ENCODE results near the gene KRTAP4-3. TPM values are rescaled to one million over a fixed set of nuclear protein-coding genes. Genes with fewer than 3 reads are reported as not detected.
"Not testable (repeated sequence)": the region's sequence is repeated elsewhere in the genome, so short reads cannot be mapped to it uniquely, and the experiment has no call there.

Gene KRTAP4-3
- total RNA-seq, 1 experiment from 2014 or later = not detected

DNA sequence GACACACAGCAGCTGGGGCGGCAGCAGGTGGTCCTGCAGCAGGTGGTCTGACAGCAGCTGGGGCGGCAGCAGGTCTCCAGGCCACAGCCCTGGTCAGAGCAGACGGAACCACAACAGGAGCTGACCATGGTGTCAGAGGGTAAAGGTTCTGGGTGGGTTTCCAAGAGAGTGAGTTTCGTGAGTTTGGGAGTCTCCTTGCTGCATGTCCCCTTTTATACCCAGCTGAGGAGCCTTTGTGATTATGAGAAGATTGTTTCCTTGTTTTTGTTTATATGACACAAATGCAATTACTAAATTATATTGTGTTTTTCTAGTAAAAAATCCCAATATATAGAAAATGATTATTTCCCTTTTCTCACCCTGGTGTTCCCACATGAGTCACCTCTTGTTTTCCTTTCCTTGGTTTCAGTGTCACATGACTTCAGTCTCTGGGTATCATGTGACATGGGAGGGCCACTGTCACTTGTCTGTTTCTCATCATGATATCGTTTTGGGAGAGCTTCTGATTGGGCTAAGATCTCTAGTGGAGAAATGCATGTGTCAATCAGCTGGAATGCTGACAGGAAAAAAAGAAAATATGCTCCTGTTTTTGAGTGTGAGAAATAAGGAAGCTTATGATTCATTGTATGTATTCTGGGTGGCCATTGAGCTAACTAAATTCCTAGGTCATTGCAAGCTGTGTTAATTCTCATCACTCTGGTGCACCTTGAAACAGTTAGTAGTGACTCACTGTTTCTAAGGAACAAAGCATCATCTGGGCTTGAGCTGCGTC is 27.5 kb downstream of the KRTAP4-3 start, which contains the start of gene KRTAP4-6:
Gene KRTAP4-6 (minus strand): TSS at position 185 of the 772 bp plus-strand sequence. CDS start 57 bp downstream, at position 128.
- no peak for DNase-seq
- Mint-ChIP-seq H3K36me3 (ENCODE audit: insufficient read depth in 1 of 3, low read depth in 3 of 3) (peaks cover 14 to 39% (median 23%) of the 10 kb centered on the region in 3 experiments), H3K27me3 (ENCODE audit: low read depth) (peaks cover 2% of the 10 kb centered on the region), H3K4me3 (no peak within 1 kb of the TSS), H3K27ac (no peak within 1 kb of the TSS), H3K9me3 (peaks cover 31 to 42% of the 10 kb centered on the region in 2 experiments), H3K4me1 (no peaks in the 10 kb centered on the region)
- no peaks in the 10 kb centered on the region for H3K4me1 ChIP-seq (ENCODE audit: insufficient read depth, low read length)
- no peak within 1 kb of the TSS for H3K4me2 ChIP-seq (ENCODE audit: insufficient read depth, insufficient read length, low read length)
- no peak within 1 kb of the TSS for H3K9ac ChIP-seq (ENCODE audit: extremely low read depth, insufficient read length, low read length)
- TF ChIP-seq, protein P1, sequence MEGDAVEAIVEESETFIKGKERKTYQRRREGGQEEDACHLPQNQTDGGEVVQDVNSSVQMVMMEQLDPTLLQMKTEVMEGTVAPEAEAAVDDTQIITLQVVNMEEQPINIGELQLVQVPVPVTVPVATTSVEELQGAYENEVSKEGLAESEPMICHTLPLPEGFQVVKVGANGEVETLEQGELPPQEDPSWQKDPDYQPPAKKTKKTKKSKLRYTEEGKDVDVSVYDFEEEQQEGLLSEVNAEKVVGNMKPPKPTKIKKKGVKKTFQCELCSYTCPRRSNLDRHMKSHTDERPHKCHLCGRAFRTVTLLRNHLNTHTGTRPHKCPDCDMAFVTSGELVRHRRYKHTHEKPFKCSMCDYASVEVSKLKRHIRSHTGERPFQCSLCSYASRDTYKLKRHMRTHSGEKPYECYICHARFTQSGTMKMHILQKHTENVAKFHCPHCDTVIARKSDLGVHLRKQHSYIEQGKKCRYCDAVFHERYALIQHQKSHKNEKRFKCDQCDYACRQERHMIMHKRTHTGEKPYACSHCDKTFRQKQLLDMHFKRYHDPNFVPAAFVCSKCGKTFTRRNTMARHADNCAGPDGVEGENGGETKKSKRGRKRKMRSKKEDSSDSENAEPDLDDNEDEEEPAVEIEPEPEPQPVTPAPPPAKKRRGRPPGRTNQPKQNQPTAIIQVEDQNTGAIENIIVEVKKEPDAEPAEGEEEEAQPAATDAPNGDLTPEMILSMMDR (conservative IDR thresholded peaks at IDR 0.05) = no peak
- H3K56ac ChIP-seq (ENCODE audit: insufficient read length, low read depth, low read length) = no peak within 1 kb of the TSS
- no peak within 1 kb of the TSS for H3K14ac ChIP-seq (ENCODE audit: insufficient read depth, low read length)
- no peak within 1 kb of the TSS for H4K5ac ChIP-seq (ENCODE audit: insufficient read length, low read depth, low read length)
- H2BK12ac ChIP-seq (ENCODE audit: insufficient read length, low read depth, low read length) = no peak within 1 kb of the TSS
- WGBS (ENCODE audit: extremely low coverage, insufficient read length, low lambda C conversion rate) = no CpG with 5 or more reads among the region's 6 CpGs
- H2AFZ ChIP-seq (ENCODE audit: low read length) = no peak within 1 kb of the TSS
- no peak within 1 kb of the TSS for H3T11ph ChIP-seq (ENCODE audit: low read length)
- no peaks in the 10 kb centered on the region for H4K20me1 ChIP-seq (ENCODE audit: control insufficient read depth, insufficient read depth, insufficient read length)
- no peaks in the 10 kb centered on the region for H3K23me2 ChIP-seq (ENCODE audit: insufficient read length, low read depth, low read length, poor library complexity, severe bottlenecking)
- H3K4ac ChIP-seq (ENCODE audit: low read depth, low read length) = no peak within 1 kb of the TSS
- H4K91ac ChIP-seq (ENCODE audit: insufficient read length, low read depth, low read length) = no peak within 1 kb of the TSS
- H3K79me2 ChIP-seq (ENCODE audit: insufficient read depth, low read length) = no peaks in the 10 kb centered on the region
- H3K27me3 ChIP-seq (ENCODE audit: insufficient read depth, low read length) = no peaks in the 10 kb centered on the region
- no peak within 1 kb of the TSS for H2BK15ac ChIP-seq (ENCODE audit: low read depth, low read length)
- H3K79me1 ChIP-seq (ENCODE audit: insufficient read depth, low read depth, low read length, poor library complexity, severe bottlenecking) = no peaks in the 10 kb centered on the region
- H2BK20ac ChIP-seq (ENCODE audit: low read depth, low read length, poor library complexity, severe bottlenecking) = no peak within 1 kb of the TSS
- no peak within 1 kb of the TSS for H2AK5ac ChIP-seq (ENCODE audit: insufficient read length, low read length)
- H3K27ac ChIP-seq (ENCODE audit: insufficient read length, low read depth, low read length) = no peak within 1 kb of the TSS
- no peak within 1 kb of the TSS for H3K23ac ChIP-seq (ENCODE audit: insufficient read length, low read depth, low read length)
- no peak within 1 kb of the TSS for H3K18ac ChIP-seq (ENCODE audit: insufficient read length, low read depth, low read length)
- peaks cover 7% of the 10 kb centered on the region for H3K9me3 ChIP-seq (ENCODE audit: control insufficient read depth, low read depth, low read length)
- H4K8ac ChIP-seq (replicated peaks; ENCODE audit: insufficient read length, low read depth, low read length) = no peak within 1 kb of the TSS
- no peak within 1 kb of the TSS for H2BK5ac ChIP-seq (ENCODE audit: insufficient read length, low read length)
- H2BK120ac ChIP-seq (ENCODE audit: low read depth, low read length, poor library complexity, severe bottlenecking) = no peak within 1 kb of the TSS

- not testable (repeated sequence) for H2AK5ac ChIP-seq (ENCODE audit: insufficient read length, low read length); DNase-seq; H3K9me3 ChIP-seq (ENCODE audit: control insufficient read depth, low read depth, low read length); H3K18ac ChIP-seq (ENCODE audit: insufficient read length, low read depth, low read length); H4K8ac ChIP-seq (replicated peaks; ENCODE audit: insufficient read length, low read depth, low read length); H3K27ac Mint-ChIP-seq; H3K14ac ChIP-seq (ENCODE audit: insufficient read depth, low read length); H2BK12ac ChIP-seq (ENCODE audit: insufficient read length, low read depth, low read length); H3K4me1 ChIP-seq (ENCODE audit: insufficient read depth, low read length); H3K4me2 ChIP-seq (ENCODE audit: insufficient read depth, insufficient read length, low read length); H4K20me1 ChIP-seq (ENCODE audit: control insufficient read depth, insufficient read depth, insufficient read length); H2BK120ac ChIP-seq (ENCODE audit: low read depth, low read length, poor library complexity, severe bottlenecking); H2AFZ ChIP-seq (ENCODE audit: low read length); H3K79me1 ChIP-seq (ENCODE audit: insufficient read depth, low read depth, low read length, poor library complexity, severe bottlenecking); H3K27me3 ChIP-seq (ENCODE audit: insufficient read depth, low read length); H2BK5ac ChIP-seq (ENCODE audit: insufficient read length, low read length); H3K4me1 Mint-ChIP-seq; H3T11ph ChIP-seq (ENCODE audit: low read length); H3K27ac ChIP-seq (ENCODE audit: insufficient read length, low read depth, low read length); H3K79me2 ChIP-seq (ENCODE audit: insufficient read depth, low read length); H3K23me2 ChIP-seq (ENCODE audit: insufficient read length, low read depth, low read length, poor library complexity, severe bottlenecking); H2BK20ac ChIP-seq (ENCODE audit: low read depth, low read length, poor library complexity, severe bottlenecking); H3K56ac ChIP-seq (ENCODE audit: insufficient read length, low read depth, low read length); H3K9ac ChIP-seq (ENCODE audit: extremely low read depth, insufficient read length, low read length); H3K23ac ChIP-seq (ENCODE audit: insufficient read length, low read depth, low read length); H3K4me3 Mint-ChIP-seq; H3K27me3 Mint-ChIP-seq (ENCODE audit: low read depth); H4K91ac ChIP-seq (ENCODE audit: insufficient read length, low read depth, low read length); H4K5ac ChIP-seq (ENCODE audit: insufficient read length, low read depth, low read length); H3K4ac ChIP-seq (ENCODE audit: low read depth, low read length); H2BK15ac ChIP-seq (ENCODE audit: low read depth, low read length)
- peaks cover 13 to 35% (median 23%) of the 10 kb centered on the region in 3 experiments for H3K36me3 Mint-ChIP-seq (ENCODE audit: insufficient read depth in 1 of 3, low read depth in 3 of 3)
- H3K9me3 Mint-ChIP-seq = peaks cover 31 to 40% of the 10 kb centered on the region in 2 experiments
- WGBS (ENCODE audit: extremely low coverage, insufficient read length, low lambda C conversion rate) = no CpG with 5 or more reads among the region's 12 CpGs
Observed at GRCh38 chr17:41139865-41140264, 28.2 kb downstream of the KRTAP4-3 start.
